ENCODE measurements around the gene CAMK1G.

GRCh38 chr1:209542585-209542984 lies 40.9 kb upstream of the CAMK1G start:
- TF ChIP-seq CTCF (IDR thresholded peaks at IDR 0.05 in 2 of 3, conservative IDR thresholded peaks at IDR 0.05 in 1 of 3; ENCODE audit: borderline replicate concordance in 1 of 3, insufficient read depth in 1 of 3, low read depth in 2 of 3, low read length in 2 of 3) (no peak), SIN3A (IDR thresholded peaks at IDR 0.05; ENCODE audit: low read depth) (no peak), CEBPB (IDR thresholded peaks at IDR 0.05; ENCODE audit: low read depth) (no peak), EZH2 (IDR thresholded peaks at IDR 0.05) (no peak), ELF1 (IDR thresholded peaks at IDR 0.05; ENCODE audit: borderline replicate concordance, low read depth) (no peak), FOSL1 (IDR thresholded peaks at IDR 0.05; ENCODE audit: low read depth) (peak; percentile 74)
